Kidney capillary endothelial cell (primary cell): Measurements from ENCODE around the gene ZBTB45.
"Not testable (repeated sequence)": the region's sequence is repeated elsewhere in the genome, so short reads cannot be mapped to it uniquely, and the experiment has no call there.

Source experiments
- DNase-seq: peaks from one replicate; pipeline ENCODE4 v3.0.0-alpha.2; 2018; ENCODE audit warnings: low spot score

Gene ZBTB45

DNA sequence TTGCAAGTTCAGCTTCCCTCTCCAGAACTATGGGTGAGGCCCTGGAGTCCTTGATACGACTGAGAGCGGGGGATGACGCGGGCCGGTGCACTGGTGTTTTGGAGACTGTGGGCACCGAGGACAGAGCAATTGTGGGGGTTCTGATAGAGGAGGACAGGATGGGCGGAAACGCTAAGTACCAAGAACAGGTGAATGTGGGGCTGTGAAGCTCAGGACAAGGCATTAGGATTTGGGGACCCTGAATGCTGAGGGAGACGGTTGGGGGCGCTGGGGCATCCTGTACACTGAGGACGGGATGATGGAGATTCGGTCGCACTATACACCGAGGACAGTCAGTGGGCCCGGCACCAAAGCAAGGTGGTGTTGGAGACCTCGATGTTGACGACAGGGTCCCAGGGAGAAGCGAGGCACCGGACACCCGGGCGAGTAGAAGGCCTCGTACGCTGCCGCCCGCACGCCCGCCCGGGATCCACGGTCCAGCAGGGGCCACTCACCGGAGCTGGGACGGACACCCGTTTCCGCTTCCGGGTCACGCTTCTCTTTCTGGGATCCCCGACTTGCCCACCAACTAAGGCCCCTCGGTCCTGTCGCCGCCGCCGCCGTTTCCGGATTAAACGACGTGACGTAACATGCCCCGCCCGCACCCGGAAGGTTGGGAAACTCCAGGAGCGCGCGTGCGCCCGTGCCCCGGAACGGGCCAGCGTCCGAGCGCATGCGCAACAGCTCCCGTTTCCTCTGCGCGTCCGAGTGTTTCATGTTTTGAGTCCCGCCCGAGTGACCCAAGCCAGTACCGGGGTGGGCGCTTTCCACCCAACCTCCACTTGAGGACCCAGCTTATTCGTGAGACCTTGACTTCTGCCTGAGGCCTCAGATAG, 35.1 kb upstream of the ZBTB45 start, which contains the start of gene CHMP2A:
Gene CHMP2A (minus strand): TSS at position 612 of the 875 bp plus-strand sequence. CDS start 893 bp downstream, outside the sequence.
- peak; percentile 85 for DNase-seq

DNA sequence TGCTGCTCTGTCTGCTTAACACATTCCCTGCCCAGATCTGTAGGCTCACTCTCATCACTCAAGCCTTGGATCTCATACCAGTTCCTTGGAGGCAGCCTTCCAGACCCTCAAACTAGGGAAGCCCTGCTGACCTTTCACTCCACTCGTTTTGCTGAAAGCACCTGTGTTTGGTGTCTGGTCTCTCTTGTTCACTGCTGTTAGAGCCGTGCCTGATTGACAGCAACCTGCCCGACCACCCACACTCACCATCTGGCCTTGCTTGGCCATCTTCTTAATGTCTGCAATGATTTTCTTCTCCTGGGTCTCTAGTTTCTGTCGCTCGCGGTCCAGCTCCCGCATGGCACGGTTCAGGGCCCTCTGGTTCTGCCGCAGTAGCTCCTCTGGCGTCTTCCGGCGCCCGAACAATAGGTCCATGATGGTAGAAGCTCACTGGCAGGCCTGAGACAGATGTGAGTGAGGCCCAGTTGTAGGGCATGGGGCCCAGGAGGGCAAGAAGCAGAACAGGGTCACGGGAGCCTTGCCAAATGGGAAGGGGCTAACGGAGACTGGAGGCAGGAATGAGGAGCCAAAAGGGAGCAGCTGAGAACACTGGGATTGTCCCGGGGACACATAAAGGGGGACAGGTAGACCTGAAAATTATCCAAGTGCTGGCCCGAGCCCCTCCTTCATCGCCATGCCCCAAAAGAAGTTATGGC, 34.3 kb upstream of the ZBTB45 start:
- DNase-seq, result no peak

DNA sequence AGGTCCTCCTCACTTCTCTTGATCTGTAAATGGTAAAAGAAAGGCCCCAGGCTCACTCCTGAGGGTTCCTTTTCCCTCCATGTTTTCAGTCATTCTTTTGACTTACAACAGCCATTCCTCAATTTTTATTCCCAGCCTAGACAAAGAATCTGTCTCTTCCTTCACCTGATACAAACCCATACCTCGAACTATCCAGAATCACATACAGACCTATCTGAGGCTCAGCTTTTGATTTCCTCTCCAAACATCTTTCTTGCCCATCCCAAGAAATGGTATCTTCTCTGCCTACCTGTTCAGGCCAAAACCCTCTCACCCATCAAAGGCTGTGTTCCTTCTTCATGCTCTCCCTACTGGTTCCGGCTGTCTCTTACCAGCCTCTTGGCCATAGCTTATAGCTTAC, 33.0 kb upstream of the ZBTB45 start:
- DNase-seq, result no peak

DNA sequence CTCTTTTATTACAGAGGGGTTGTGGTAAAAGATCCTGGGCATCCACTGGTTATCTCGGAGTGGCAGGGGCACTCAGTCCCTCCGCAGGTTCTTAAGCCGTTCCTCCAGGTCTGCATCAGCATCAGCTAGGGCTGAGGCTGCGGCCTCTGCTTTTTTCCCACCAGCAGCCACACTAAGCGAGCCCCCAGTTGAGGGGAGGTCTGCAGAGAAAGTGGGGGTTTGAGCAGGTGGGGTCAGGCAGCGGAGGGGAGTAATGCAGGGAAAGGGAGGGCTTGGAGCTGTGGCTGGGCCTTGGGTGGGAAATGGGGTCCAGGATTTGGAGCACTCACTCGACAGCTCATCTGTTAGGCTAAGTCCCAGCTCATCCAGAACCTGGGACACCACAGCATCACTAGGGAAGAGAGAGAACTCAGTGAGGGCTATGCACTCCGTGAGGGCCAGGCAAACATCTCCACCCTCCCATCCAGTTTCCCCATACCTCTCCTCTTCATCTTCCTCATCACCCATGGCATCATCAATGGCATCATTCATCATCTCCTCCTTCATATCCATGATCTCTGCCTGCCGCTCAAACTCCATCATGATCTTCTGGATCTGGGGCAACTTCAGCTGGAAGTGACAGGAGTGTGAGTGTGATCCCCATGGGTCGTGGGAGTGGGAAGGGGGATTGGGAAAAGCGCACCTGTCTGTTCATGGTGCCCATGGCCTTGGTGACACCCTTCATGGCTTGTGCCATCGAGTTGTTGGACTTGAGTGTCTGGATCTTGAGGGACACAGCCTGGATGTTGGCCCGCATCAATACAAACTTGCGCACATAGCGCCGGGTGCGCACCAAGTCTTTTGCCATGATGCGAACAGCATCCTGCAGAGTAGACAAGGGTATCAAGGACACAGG, 32.2 kb upstream of the ZBTB45 start:
- no peak for DNase-seq

DNA sequence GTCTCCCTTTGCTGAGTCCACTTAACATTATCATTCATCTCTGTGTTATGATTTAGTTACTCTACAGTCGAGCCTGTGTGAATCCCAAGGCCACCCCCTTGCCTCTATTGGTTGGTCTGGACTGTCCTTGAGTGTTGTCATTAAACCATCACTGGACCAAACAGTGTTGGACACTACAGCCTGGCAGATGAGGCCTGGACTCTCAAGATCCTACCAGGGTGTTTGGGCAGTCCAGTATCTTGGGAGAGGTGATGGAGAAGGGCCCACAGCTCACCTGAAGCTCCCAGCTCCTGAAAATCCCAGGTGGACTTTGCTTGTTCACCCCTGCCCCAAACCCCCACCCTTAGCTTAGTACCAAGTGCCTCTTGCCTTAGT, 31.5 kb upstream of the ZBTB45 start:
- DNase-seq, result no peak

DNA sequence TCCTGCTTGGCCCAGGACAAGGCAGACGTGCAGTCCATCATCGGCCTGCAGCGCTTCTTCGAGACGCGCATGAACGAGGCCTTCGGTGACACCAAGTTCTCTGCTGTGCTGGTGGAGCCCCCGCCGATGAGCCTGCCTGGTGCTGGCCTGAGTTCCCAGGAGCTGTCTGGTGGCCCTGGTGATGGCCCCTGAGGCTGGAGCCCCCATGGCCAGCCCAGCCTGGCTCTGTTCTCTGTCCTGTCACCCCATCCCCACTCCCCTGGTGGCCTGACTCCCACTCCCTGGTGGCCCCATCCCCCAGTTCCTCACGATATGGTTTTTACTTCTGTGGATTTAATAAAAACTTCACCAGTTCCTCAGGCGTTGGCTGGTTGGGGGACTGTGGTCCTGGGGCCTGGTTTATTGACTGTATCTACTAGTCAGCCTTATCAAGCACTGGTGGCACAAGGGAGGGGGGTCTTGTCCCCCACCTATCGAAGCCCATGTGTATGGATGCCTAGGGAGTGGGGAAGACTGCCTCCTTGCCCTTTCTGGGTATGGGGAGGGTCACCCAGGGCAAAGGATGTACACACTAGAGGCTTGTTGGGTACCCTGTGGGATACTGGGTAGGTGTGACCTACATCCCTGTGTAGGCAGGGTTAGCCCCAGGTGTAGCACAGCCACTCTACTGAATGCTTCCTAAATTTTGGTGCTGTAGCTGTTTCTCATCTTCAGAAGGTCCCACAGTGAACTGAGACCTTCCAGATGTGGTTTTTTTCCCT, 30.9 kb upstream of the ZBTB45 start:
- DNase-seq, result no peak

DNA sequence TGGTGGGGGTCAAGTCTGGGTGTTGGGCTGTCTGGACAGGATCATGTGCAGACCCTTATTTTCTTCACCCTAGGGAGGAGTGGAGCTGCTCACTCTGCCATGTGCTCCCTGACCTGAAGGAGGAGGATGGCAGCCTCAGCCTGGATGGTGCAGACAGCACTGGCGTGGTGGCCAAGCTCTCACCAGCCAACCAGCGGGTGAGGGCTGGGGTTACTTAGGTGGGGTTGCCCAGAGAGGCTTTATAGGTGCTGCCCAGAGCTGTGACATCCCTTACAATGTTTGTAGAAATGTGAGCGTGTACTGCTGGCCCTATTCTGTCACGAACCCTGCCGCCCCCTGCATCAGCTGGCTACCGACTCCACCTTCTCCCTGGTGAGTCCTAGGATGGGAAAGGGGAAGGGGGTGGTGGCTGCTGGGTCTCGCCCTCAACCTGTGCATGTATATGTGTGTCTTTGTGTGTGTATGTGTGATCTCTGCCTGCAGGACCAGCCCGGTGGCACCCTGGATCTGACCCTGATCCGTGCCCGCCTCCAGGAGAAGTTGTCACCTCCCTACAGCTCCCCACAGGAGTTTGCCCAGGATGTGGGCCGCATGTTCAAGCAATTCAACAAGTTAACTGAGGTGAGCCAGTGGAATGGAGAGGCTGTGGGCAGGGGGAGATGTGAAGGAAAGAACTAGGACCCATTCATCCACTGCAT, 30.2 kb upstream of the ZBTB45 start:
- DNase-seq, result no peak

DNA sequence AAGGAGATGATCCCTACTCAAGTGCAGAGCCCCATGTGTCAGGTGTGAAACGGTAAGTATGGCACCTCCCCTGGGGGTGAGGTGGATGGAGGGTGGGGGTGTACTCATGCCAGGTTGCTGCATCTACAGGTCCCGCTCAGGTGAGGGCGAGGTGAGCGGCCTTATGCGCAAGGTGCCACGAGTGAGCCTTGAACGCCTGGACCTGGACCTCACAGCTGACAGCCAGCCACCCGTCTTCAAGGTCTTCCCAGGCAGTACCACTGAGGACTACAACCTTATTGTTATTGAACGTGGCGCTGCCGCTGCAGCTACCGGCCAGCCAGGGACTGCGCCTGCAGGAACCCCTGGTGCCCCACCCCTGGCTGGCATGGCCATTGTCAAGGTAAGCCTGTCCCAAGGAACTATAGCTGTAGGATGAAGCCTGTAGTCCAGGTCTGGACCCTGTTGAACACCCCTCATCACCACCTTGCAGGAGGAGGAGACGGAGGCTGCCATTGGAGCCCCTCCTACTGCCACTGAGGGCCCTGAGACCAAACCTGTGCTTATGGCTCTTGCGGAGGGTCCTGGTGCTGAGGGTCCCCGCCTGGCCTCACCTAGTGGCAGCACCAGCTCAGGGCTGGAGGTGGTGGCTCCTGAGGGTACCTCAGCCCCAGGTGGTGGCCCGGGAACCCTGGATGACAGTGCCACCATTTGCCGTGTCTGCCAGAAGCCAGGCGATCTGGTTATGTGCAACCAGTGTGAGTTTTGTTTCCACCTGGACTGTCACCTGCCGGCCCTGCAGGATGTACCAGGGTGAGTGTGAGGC, 29.5 kb upstream of the ZBTB45 start:
- no peak for DNase-seq

DNA sequence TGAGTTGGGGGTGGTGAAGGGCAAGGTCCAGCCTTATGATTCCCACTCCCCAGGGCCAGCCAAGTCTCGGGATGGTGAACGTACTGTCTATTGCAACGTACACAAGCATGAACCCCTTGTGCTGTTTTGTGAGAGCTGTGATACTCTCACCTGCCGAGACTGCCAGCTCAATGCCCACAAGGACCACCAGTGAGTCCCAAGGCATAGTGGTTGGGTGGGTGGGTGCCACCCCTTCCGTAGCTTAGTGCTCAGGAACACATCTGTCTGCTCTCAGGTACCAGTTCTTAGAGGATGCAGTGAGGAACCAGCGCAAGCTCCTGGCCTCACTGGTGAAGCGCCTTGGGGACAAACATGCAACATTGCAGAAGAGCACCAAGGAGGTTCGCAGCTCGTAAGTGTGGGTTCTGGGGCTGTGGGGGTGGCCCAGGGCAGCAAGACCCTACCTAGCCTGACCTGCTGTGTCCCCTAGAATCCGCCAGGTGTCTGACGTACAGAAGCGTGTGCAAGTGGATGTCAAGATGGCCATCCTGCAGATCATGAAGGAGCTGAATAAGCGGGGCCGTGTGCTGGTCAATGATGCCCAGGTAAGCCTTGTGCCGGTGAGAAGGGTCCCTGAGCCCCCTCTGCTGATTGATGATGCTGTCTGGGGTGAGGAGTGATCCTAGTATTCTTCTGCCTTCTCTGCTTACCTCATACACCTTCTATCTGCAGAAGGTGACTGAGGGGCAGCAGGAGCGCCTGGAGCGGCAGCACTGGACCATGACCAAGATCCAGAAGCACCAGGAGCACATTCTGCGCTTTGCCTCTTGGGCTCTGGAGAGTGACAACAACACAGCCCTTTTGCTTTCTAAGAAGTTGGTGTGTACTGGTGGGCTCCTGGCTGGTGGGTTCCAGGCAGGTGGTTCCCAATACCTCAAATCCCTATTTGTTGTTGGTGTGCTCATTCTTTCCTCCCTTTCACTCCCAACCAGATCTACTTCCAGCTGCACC, 28.0 kb upstream of the ZBTB45 start:
- DNase-seq, result no peak

DNA sequence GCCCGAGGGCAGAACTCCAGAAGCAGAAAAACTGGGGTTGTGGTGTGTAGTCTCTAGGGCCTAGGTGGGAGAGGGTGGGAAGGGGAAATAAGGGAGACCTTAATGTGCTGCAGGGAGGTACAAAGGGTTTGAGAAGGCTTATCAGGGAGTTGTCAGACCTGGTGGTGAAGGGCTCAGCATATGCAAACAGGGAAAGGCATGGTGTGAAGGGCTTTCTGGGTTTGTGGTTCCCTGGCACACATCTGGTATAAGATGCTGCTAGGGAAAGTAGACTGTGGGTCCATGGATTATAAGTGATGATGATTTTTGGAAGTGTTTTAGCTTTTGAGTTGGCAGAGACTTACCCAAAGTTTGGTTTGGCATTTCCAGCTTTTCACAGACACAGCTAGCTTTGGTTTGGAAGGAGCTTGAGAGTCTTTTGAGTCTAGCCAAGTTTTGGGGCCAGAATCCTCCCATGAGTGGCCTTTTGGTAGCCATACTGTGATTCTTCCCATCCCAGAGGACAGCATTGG, 26.5 kb upstream of the ZBTB45 start:
- no peak for DNase-seq

DNA sequence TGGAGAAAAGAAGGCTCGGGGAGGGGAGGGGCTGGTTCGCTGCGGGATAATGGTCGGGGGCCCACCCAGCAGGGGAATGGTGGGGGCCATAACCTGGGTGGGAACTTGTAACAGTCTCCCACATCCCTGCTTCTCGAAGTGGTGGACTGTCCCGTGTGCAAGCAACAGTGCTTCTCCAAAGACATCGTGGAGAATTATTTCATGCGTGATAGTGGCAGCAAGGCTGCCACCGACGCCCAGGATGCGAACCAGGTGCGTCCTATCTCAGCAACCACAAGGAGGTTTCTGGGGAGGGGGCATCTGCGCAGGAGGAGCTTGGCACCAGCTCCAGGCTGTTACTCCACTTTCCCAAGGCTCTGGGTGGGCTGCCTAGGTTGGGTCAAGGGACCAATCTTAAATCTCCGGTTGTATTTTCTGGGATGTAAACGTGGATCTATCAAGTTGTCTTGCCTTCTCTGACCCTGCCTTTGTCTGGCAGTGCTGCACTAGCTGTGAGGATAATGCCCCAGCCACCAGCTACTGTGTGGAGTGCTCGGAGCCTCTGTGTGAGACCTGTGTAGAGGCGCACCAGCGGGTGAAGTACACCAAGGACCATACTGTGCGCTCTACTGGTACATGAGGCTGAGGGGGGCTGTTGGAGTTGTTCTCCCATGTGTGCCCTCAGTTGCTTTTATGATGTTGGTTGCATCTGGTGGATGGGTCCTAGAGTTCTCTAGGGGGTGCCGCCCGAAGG, 25.8 kb upstream of the ZBTB45 start:
- DNase-seq, result no peak

DNA sequence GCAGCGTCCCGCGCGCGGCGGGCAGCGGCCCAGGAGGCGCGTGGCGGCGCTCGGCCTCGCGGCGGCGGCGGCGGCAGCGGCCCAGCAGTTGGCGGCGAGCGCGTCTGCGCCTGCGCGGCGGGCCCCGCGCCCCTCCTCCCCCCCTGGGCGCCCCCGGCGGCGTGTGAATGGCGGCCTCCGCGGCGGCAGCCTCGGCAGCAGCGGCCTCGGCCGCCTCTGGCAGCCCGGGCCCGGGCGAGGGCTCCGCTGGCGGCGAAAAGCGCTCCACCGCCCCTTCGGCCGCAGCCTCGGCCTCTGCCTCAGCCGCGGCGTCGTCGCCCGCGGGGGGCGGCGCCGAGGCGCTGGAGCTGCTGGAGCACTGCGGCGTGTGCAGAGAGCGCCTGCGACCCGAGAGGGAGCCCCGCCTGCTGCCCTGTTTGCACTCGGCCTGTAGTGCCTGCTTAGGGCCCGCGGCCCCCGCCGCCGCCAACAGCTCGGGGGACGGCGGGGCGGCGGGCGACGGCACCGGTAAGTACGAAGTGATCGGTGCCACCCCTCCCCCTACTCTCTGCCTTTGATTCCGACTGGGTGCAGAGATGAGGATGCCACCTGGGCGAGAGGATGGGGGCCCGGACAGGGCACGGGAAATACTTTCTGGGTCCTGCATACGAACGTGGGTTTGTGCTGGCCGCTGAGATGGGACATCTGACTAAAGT, 25.1 kb upstream of the ZBTB45 start:
- DNase-seq, result peak; percentile 66

DNA sequence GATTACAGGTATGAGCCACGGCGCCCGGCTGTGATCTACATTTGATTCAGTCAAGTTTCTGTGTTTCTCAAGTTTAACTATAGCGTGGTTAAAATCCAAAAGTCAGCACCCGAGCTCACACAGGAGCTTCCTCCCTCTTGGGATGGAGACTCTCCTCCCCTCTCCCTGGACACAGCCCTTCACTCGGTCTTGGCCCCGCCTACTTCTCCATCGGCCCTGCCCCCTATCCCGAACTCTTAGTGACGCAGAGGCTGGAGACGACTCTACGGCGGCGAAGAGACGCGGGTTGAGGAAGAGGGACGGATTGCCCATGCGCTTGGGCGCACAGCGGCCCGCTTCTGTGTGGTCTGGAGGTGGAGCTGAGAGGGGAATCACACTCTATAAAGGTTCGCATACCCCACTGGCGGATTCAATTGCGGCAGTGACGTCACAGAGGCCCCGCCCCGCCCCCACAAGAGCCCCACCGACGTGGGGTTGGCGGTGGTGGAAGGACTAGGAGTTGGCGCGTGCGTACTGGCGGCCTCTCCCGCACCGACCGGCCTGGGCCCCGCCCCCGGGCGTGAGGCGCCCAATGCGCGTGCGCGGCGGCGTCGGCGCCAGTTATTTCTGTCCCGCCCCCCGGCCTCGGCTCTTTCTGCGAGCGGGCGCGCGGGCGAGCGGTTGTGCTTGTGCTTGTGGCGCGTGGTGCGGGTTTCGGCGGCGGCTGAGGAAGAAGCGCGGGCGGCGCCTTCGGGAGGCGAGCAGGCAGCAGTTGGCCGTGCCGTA, 24.4 kb upstream of the ZBTB45 start, which contains the start of gene TRIM28:
Gene TRIM28 (plus strand): TSS at position 239 of the 765 bp plus-strand sequence. CDS start 694 bp downstream, outside the sequence.
- DNase-seq, result peak; percentile 98

DNA sequence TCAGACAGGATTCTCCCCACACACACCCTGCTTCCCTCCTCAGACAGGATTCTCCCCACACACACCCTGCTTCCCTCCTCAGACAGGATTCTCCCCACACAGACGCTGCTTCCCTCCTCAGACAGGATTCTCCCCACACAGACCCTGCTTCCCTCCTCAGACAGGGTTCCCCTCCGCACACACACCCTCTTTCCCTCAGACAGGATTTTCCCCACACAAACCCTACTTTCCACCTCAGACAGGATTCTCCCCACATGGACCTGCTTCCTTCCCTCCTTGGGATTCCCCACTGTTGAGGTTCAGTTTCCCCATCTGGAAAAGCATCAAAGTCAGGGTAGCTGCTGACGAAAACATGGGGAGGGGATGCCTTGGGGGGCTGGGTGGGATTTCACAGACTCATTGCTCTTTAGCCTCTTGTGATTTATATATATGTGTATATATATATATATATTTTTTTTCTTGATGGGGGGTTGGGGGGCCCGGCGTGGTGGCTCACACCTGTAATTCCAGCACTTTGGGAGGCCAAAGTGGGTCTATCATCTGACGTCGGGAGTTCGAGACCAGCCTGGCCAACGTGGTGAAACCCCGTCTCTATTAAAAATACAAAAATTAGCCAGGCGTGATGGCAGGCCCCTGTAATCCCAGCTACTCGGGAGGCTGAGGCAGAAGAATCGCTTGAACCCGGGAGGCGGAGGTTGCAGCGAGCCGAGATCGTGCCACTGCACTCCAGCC, 23.2 kb upstream of the ZBTB45 start:
- DNase-seq, result not testable (repeated sequence)

DNA sequence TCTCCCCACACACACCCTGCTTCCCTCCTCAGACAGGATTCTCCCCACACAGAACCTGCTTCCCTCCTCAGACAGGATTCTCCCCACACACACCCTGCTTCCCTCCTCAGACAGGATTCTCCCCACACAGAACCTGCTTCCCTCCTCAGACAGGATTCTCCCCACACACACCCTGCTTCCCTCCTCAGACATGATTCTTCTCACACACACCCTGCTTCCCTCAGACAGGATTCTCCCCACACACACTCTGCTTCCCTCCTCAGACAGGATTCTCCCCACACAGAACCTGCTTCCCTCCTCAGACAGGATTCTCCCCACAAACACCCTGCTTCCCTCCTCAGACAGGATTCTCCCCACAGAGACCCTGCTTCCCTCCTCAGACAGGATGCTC, 19.6 kb upstream of the ZBTB45 start:
- not testable (repeated sequence) for DNase-seq
